ENCODE data around the gene SH2D1B. TPM values are rescaled to one million over a fixed set of nuclear protein-coding genes. Genes with fewer than 3 reads are reported as not detected.

The SH2D1B gene
- total and polyA plus RNA-seq, 2 experiments from 2014 or later = not detected

GRCh38 chr1:162384116-162384515 lies 27.8 kb downstream of the SH2D1B start:
- Histone ChIP-seq H3K9me3 (ENCODE audit: low read depth) (no peaks in the 10 kb centered on the region), H3K9me2 (replicated peaks; ENCODE audit: insufficient read depth) (no peaks in the 10 kb centered on the region), H3K4me2 (no peak overlapping the region), H3K27ac (no peak overlapping the region), H4K20me1 (ENCODE audit: insufficient read depth, poor library complexity, severe bottlenecking) (no peaks in the 10 kb centered on the region), H3K27me3 (no peaks in the 10 kb centered on the region), H2AFZ (no peak overlapping the region), H3K79me2 (no peaks in the 10 kb centered on the region), H3K36me3 (replicated peaks; ENCODE audit: insufficient read depth, low read depth) (no peaks in the 10 kb centered on the region), H3K4me1 (ENCODE audit: insufficient read depth) (peaks cover 22% of the 10 kb centered on the region), H3K4me3 (no peak overlapping the region)
- no peak for DNase-seq (ENCODE audit: low spot score)
- no peak for TF ChIP-seq EZH2phosphoT487 (IDR thresholded peaks at IDR 0.05; ENCODE audit: low read depth, severe bottlenecking, unreplicated experiment)
- no peak for TF ChIP-seq EZH2 (IDR thresholded peaks at IDR 0.05; ENCODE audit: borderline replicate concordance)
- TF ChIP-seq CTCF (IDR thresholded peaks at IDR 0.05; ENCODE audit: poor library complexity) = no peak
- WGBS (ENCODE audit: low lambda C conversion rate, missing lambda C conversion rate) = 96% methylated on average over 6 of the region's 6 CpGs

- no peak overlapping the region for H3K27ac ChIP-seq
Observed at GRCh38 chr1:162383516-162383915, 28.4 kb downstream of the SH2D1B start.

GRCh38 chr1:162383091-162383490 lies 28.8 kb downstream of the SH2D1B start:
- Histone ChIP-seq H3K27me3 (no peaks in the 10 kb centered on the region), H3K9me3 (ENCODE audit: low read depth) (no peaks in the 10 kb centered on the region), H3K4me3 (no peak overlapping the region), H3K4me1 (ENCODE audit: insufficient read depth) (peaks cover 14% of the 10 kb centered on the region), H4K20me1 (ENCODE audit: insufficient read depth, poor library complexity, severe bottlenecking) (no peaks in the 10 kb centered on the region), H2AFZ (no peak overlapping the region), H3K79me2 (no peaks in the 10 kb centered on the region), H3K36me3 (replicated peaks; ENCODE audit: insufficient read depth, low read depth) (no peaks in the 10 kb centered on the region), H3K4me2 (no peak overlapping the region), H3K9me2 (replicated peaks; ENCODE audit: insufficient read depth) (no peaks in the 10 kb centered on the region), H3K27ac (no peak overlapping the region)
- 92% methylated on average over 6 of the region's 6 CpGs for WGBS (ENCODE audit: low lambda C conversion rate, missing lambda C conversion rate)
- TF ChIP-seq EZH2 (IDR thresholded peaks at IDR 0.05; ENCODE audit: borderline replicate concordance) = no peak
- TF ChIP-seq EZH2phosphoT487 (IDR thresholded peaks at IDR 0.05; ENCODE audit: low read depth, severe bottlenecking, unreplicated experiment) = no peak
- no peak for TF ChIP-seq CTCF (IDR thresholded peaks at IDR 0.05; ENCODE audit: poor library complexity)
- DNase-seq (ENCODE audit: low spot score) = no peak

More at GRCh38 chr1:162383516-162383915, 28.4 kb downstream of the SH2D1B start:
- H2AFZ ChIP-seq = no peak overlapping the region
- peaks cover 16% of the 10 kb centered on the region for H3K4me1 ChIP-seq (ENCODE audit: insufficient read depth)
- H3K4me2 ChIP-seq = no peak overlapping the region
- no peaks in the 10 kb centered on the region for H3K9me2 ChIP-seq (replicated peaks; ENCODE audit: insufficient read depth)
- no peak for DNase-seq (ENCODE audit: low spot score)
- TF ChIP-seq EZH2 (IDR thresholded peaks at IDR 0.05; ENCODE audit: borderline replicate concordance) (no peak), CTCF (IDR thresholded peaks at IDR 0.05; ENCODE audit: poor library complexity) (no peak), EZH2phosphoT487 (IDR thresholded peaks at IDR 0.05; ENCODE audit: low read depth, severe bottlenecking, unreplicated experiment) (no peak)
- H3K27me3 ChIP-seq = no peaks in the 10 kb centered on the region
- no peaks in the 10 kb centered on the region for H3K79me2 ChIP-seq
- no peaks in the 10 kb centered on the region for H4K20me1 ChIP-seq (ENCODE audit: insufficient read depth, poor library complexity, severe bottlenecking)
- no peaks in the 10 kb centered on the region for H3K36me3 ChIP-seq (replicated peaks; ENCODE audit: insufficient read depth, low read depth)
- whole genome bisulfite sequencing (ENCODE audit: low lambda C conversion rate, missing lambda C conversion rate) = 95% methylated on average over 8 of the region's 8 CpGs
- no peaks in the 10 kb centered on the region for H3K9me3 ChIP-seq (ENCODE audit: low read depth)
- H3K4me3 ChIP-seq = no peak overlapping the region

Data from hepatocyte (in vitro differentiated cells).